HG03280 (cell line): ENCODE results near the gene ACTRT1.

Source experiments
- ATAC-seq: cut with Tn5 transposase; IDR thresholded peaks from one replicate; pipeline ENCODE4 v1.9.1; 2021; ENCODE audit warnings: mild to moderate bottlenecking, moderate library complexity; ENCODE audit not compliant: unreplicated experiment

Gene ACTRT1

DNA sequence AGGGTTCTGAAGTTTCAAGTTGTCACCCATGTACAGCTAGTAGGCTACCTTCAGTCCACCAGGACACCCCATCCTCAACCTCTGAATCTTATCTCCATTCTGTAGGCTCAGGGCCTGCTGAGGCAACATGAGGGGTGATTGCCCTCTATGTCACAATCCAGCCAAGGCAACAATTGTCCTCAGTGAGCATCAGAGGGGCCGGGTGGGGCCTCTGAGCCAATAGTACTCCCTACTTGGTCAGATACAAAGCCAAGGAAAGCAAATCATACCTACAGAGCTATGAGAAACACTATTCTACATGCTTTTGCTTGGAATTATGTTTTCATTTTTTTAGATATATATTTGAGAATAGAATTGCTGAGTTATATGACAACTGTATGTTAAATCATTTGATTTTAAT, at the start of gene ACTRT1:
TSS of gene ACTRT1 (minus strand) at position 101 of the 400 bp plus-strand sequence. CDS start 197 bp downstream, outside the sequence.
- ATAC-seq = no peak

DNA sequence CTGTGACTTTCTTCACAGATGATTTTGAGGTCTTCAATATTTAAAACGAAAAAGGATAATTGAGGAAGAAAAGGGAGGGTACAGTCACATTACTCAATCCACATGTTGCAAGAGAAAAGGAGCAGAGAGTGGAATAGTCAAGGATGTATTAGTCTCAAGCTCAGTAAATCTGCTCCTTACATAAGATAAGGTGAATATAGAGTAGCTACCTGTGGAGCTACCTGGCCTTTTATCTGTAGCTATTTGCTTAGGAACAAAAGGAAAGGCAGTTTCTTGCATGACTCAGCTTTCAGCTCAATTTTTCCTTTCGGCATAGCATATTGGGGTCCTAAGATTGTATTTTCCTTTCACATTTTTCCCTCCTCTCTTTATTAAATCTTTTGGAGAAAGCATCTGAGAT, 26.3 kb upstream of the ACTRT1 start:
- ATAC-seq = no peak

DNA sequence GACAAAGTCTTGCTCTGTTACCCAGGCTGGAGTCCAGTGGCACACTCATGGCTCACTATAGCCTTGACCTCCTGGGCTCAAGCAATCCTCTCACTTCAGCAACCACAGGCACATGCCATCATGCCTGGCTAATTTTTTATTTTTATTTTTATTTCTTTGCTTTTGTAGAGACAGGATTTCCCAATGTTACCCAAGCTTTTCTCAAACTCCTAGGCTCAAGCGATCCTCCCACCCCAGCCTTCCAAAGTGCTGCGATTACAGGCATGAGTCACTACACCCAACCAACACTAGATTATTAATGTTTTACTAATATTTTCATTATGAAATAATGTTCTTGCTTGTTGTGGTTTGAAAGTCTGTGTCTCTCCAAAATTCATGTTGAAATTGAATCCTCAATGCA, 5.2 kb upstream of the ACTRT1 start:
- ATAC-seq = no peak

DNA sequence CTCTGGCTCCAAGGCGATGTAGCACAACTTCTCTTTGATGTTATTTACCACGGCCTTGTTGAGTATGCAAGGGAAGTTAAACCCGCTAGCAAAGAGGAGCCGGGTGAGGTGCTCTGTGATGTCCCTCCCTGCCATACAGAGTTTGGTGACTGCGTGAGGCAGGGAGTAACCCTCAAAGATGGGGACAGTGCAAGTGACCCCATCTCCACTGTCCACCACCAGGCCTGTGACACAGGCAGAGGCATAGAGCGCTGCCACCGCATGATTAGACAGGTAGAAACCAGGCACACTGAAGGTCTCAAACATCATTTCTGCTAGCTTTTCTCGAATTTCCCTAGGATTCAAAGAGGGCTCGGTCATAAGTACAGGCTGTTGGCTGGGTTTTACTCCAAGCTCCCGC, 677 bp downstream of the ACTRT1 start:
- no peak for ATAC-seq

DNA sequence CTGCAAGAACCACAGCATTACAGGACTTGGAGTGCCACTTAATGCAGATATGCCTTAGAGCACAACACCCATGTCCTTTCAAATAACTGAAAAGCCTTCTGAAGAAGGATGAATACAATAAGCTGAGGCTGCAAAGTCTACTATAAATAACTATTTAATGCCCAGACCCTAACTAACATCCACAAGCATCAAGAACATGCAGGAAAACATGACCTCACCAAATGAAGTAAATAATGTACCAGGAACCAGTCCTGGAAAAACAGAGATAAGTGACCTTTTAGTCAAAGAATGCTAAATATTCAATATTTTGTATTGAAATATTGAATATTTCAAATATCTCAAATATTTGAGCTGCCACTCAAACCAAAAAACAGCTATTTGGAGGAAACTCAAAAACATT, 16.9 kb downstream of the ACTRT1 start:
- no peak for ATAC-seq

DNA sequence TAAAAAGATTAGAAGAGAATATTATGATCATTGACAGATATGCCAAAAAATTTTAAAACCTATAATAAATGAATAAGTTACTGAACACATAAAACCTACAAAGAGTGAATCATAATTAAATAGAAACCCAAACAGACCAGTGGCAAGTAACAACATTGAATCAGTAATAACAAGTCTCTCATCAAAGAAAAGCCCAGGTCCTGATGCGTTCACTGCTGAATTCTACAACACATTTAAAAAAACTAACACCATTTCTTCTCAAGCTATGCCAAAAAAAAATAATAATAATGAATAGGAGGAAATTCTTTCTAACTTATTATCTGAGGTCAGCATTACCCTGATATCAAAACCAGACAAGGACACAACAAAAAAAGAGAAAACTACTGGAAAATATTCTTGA, 30.6 kb downstream of the ACTRT1 start:
- ATAC-seq = no peak

DNA sequence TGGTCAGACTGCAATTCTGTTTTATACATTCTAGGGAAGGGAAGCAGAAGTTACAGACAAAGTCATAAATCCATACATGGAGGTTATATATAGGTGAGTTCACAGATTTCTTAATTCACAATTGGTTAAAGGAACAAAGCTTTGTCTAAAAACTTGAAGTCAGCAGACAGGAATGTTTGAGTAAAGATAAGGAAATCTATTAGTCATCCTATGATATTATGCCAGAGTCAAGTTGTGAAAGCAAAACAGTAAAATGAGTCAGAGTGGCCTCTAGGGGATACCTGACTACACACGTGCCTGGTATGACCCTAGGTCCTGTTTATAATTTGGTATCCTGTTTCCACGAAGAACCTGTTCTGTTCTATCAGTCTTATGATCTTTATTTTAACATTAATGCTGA, 31.5 kb downstream of the ACTRT1 start:
- no peak for ATAC-seq

DNA sequence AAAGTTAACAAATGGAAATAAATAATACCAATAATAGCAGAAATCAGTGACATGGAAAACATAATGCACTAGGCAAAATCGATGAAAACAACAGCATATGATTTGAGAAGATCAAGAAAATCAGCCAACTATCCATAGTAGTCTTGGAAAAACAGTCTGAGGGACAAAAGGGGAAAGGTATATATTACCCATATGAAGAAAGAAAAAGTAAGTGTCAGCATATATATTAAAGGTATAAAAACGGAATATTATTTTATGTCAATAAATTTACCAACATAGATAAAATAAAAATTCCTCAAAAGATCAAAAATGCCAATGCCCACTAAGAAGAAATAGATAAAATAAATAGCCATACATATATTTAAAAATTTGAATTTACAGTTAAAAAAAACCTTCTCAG, 33.0 kb downstream of the ACTRT1 start:
- no peak for ATAC-seq

DNA sequence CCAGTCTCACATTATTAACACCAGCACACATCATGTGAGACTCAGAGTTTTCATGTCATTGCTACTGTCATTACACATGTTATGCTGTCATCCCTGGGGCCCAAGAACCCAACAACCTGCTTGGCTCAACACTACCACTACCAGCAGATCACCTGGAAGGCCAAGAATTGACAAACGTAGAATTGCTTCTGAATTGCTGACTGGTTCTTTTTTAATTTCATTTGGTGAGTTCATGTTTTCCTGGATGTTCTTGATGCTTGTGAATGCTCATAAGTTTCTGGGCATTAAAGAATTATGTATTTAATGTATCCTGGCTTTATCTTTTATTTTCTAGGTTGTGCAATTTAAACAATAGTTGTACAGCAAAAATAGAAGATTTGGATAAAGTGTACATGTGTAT, 40.2 kb downstream of the ACTRT1 start:
- ATAC-seq = no peak

DNA sequence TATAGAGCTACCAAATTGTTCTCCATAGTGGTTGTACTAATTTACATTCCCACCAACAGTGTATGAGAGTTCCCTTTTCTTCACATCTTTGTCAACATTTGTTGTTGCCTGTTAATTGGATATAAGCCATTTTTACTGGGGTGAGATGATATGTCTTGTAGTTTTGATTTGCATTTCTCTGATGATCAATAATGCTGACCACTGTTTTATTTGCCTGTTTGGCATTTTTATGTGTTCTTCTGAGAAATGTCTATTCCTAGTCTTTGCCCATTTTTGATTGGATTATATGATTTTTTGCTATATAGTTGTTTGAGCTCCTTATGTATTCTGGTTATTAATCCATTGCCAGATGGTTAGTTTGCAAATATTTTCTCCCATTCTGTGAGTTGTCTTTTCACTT, 44.3 kb downstream of the ACTRT1 start:
- ATAC-seq = no peak
